Skeletal muscle tissue (tissue), 4 donors: ENCODE data around the gene PKIB. TPM values are rescaled to one million over a fixed set of nuclear protein-coding genes. Genes with fewer than 3 reads are reported as not detected.
"Not testable (repeated sequence)": the region's sequence is repeated elsewhere in the genome, so short reads cannot be mapped to it uniquely, and the experiment has no call there.

ENCODE experiments used
- H3K27ac ChIP-seq: one replicate; pipeline ENCODE4 v1.7.0; 2013; ENCODE audit warnings: mild to moderate bottlenecking, low read depth, low read length, inconsistent platforms
- H3K27me3 ChIP-seq, 3 donors: one replicate each; pipeline ENCODE4 v1.7.0; 2013; ENCODE audit warnings: low read length in 3 of 3; ENCODE audit not compliant: control insufficient read depth in 3 of 3, insufficient read depth in 3 of 3
- H3K36me3 ChIP-seq, 3 donors: one replicate each; pipeline ENCODE4 v1.7.0; 2013; ENCODE audit warnings: low read length in 3 of 3; ENCODE audit not compliant: control insufficient read depth in 3 of 3, insufficient read depth in 3 of 3
- H3K4me1 ChIP-seq, 3 donors: one replicate each; pipeline ENCODE4 v1.7.0; 2013; ENCODE audit warnings: low read length in 3 of 3, mild to moderate bottlenecking in 3 of 3; ENCODE audit not compliant: control insufficient read depth in 3 of 3, insufficient read depth in 3 of 3
- H3K4me3 ChIP-seq, 3 donors: one replicate each; pipeline ENCODE4 v1.7.0; 2013; ENCODE audit warnings: low read length in 3 of 3
- H3K9ac ChIP-seq, 3 donors: one replicate each; pipeline ENCODE4 v1.7.0; 2013; ENCODE audit warnings: low read length in 3 of 3, mild to moderate bottlenecking in 3 of 3, moderate library complexity in 2 of 3, low read depth in 1 of 3
- H3K9me3 ChIP-seq, 3 donors: one replicate each; pipeline ENCODE4 v1.7.0; 2013; ENCODE audit warnings: low read length in 3 of 3; ENCODE audit not compliant: control insufficient read depth in 3 of 3
- total RNA-seq: library from RNA; depleted of rRNA; stranded (reverse); fragments of >200 nt; gene quantifications from one replicate; pipeline ENCODE4 v1.2.3, GENCODE V29; 2014
- donor health status: Osteomylitis.

The PKIB gene
- total RNA-seq, 1 donor from 2014 or later = not detected

- Histone ChIP-seq H3K27ac (no peak overlapping the region), H3K9ac (no peak overlapping the region), H3K36me3 (no peaks in the 10 kb centered on the region), H3K4me3 (no peak overlapping the region), H3K9me3 (no peaks in the 10 kb centered on the region), H3K27me3 (no peaks in the 10 kb centered on the region), H3K4me1 (no peaks in the 10 kb centered on the region)
Observed at GRCh38 chr6:122730775-122731386, 120.7 kb downstream of the PKIB start.

- Histone ChIP-seq H3K36me3 (no peaks in the 10 kb centered on the region), H3K27me3 (no peaks in the 10 kb centered on the region), H3K9ac (no peak overlapping the region), H3K9me3 (no peaks in the 10 kb centered on the region), H3K4me3 (no peak overlapping the region), H3K4me1 (peaks cover 0 to 2% (median 0%) of the 10 kb centered on the region in 3 donors), H3K27ac (no peak overlapping the region)
Observed at GRCh38 chr6:122733259-122733658, 123.1 kb downstream of the PKIB start.

- Histone ChIP-seq H3K9ac (no peak overlapping the region), H3K36me3 (no peaks in the 10 kb centered on the region), H3K27ac (no peak overlapping the region), H3K9me3 (no peaks in the 10 kb centered on the region), H3K4me3 (no peak overlapping the region), H3K27me3 (no peaks in the 10 kb centered on the region), H3K4me1 (peaks cover 0 to 2% (median 0%) of the 10 kb centered on the region in 3 donors)
Observed at GRCh38 chr6:122734529-122735395, 124.6 kb downstream of the PKIB start.

GRCh38 chr6:122735582-122735981 lies 125.4 kb downstream of the PKIB start:
- peaks cover 0 to 2% (median 0%) of the 10 kb centered on the region in 3 donors for H3K4me1 ChIP-seq
- H3K27ac ChIP-seq = no peak overlapping the region
- H3K36me3 ChIP-seq = no peaks in the 10 kb centered on the region
- H3K9me3 ChIP-seq = no peaks in the 10 kb centered on the region
- no peak overlapping the region for H3K9ac ChIP-seq
- no peaks in the 10 kb centered on the region for H3K27me3 ChIP-seq
- no peak overlapping the region for H3K4me3 ChIP-seq

- Histone ChIP-seq H3K9me3 (no peaks in the 10 kb centered on the region), H3K9ac (no peak overlapping the region), H3K27me3 (no peaks in the 10 kb centered on the region), H3K4me3 (no peak overlapping the region), H3K27ac (no peak overlapping the region), H3K4me1 (peaks cover 0 to 2% (median 0%) of the 10 kb centered on the region in 3 donors), H3K36me3 (no peaks in the 10 kb centered on the region)
Observed at GRCh38 chr6:122736163-122736562, 126.0 kb downstream of the PKIB start.

GRCh38 chr6:122736616-122737015 lies 126.4 kb downstream of the PKIB start:
- H3K9ac ChIP-seq = no peak overlapping the region
- no peaks in the 10 kb centered on the region for H3K9me3 ChIP-seq
- no peaks in the 10 kb centered on the region for H3K36me3 ChIP-seq
- no peaks in the 10 kb centered on the region for H3K27me3 ChIP-seq
- H3K4me1 ChIP-seq = peaks cover 0 to 2% (median 0%) of the 10 kb centered on the region in 3 donors
- H3K4me3 ChIP-seq = no peak overlapping the region
- H3K27ac ChIP-seq = no peak overlapping the region

- no peak overlapping the region for H3K27ac ChIP-seq
- H3K4me1 ChIP-seq = peaks cover 0 to 14% (median 7%) of the 10 kb centered on the region in 3 donors
- no peaks in the 10 kb centered on the region for H3K36me3 ChIP-seq
- H3K9ac ChIP-seq = no peak overlapping the region
- no peaks in the 10 kb centered on the region for H3K9me3 ChIP-seq
- H3K4me3 ChIP-seq = no peak overlapping the region
- no peaks in the 10 kb centered on the region for H3K27me3 ChIP-seq
Observed at GRCh38 chr6:122740091-122740490, 129.9 kb downstream of the PKIB start.

- Histone ChIP-seq H3K27me3 (no peaks in the 10 kb centered on the region), H3K36me3 (no peaks in the 10 kb centered on the region), H3K4me3 (no peak overlapping the region), H3K27ac (no peak overlapping the region), H3K9me3 (no peaks in the 10 kb centered on the region), H3K9ac (no peak overlapping the region), H3K4me1 (peaks cover 0 to 14% (median 7%) of the 10 kb centered on the region in 3 donors)
Observed at GRCh38 chr6:122740936-122741335, 130.7 kb downstream of the PKIB start.

- H3K9ac ChIP-seq, H3K27me3 ChIP-seq, H3K36me3 ChIP-seq, H3K9me3 ChIP-seq: not testable (repeated sequence)
- Histone ChIP-seq H3K4me1 (peaks cover 0 to 14% (median 5%) of the 10 kb centered on the region in 3 donors), H3K27ac (peak overlapping the region; percentile 73), H3K4me3 (peak overlapping the region in 1 of 3 donors; percentile 5)
Observed at GRCh38 chr6:122744247-122744646, 134.0 kb downstream of the PKIB start.

GRCh38 chr6:122744856-122745255 lies 134.7 kb downstream of the PKIB start:
- H3K4me3 ChIP-seq, H3K9me3 ChIP-seq, H3K27me3 ChIP-seq, H3K9ac ChIP-seq, H3K36me3 ChIP-seq: not testable (repeated sequence)
- Histone ChIP-seq H3K4me1 (peaks cover 0 to 14% (median 5%) of the 10 kb centered on the region in 3 donors), H3K27ac (peak overlapping the region; percentile 73)
